CD4-positive, alpha-beta T cell treated with Interleukin-6 for 4 hours (primary cell): Measurements from ENCODE around the gene TESK2.

Experiments used
- DNase-seq: peaks from one replicate; pipeline ENCODE4 v3.0.0-alpha.2; 2020; ENCODE audit warnings: mixed read lengths

Gene TESK2

GRCh38 chr1:45299296-45299695, 191.7 kb downstream of the TESK2 start:
- no peak for DNase-seq

GRCh38 chr1:45297666-45298356, 193.2 kb downstream of the TESK2 start:
- no peak for DNase-seq
